NCI-H2171 (cell line): ENCODE results near the gene BMERB1.

Experiments used
- DNase-seq: peaks from one replicate; lab custom pipeline; 2025; lab: John Stamatoyannopoulos, UW

BMERB1 gene

DNA sequence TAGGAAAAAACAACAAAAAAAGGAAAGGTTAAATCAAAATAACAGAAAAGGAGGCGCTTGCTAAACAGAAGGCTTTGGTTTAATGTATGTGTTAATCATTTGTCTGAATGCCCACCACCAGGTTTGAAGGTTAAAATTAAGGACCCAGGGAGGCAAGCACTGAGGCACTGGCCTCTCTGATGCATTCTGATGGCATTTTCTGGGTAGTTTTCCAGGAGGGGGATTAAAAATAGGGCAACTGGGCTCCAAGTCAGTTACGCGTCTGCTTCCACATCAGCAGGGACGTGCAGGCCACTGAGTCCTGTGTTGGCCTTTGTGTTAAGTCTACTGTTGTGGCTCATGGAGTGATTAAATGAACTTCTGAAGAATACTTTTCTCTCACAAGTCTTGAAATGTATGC is 181.6 kb downstream of the BMERB1 start:
- DNase-seq: no peak

DNA sequence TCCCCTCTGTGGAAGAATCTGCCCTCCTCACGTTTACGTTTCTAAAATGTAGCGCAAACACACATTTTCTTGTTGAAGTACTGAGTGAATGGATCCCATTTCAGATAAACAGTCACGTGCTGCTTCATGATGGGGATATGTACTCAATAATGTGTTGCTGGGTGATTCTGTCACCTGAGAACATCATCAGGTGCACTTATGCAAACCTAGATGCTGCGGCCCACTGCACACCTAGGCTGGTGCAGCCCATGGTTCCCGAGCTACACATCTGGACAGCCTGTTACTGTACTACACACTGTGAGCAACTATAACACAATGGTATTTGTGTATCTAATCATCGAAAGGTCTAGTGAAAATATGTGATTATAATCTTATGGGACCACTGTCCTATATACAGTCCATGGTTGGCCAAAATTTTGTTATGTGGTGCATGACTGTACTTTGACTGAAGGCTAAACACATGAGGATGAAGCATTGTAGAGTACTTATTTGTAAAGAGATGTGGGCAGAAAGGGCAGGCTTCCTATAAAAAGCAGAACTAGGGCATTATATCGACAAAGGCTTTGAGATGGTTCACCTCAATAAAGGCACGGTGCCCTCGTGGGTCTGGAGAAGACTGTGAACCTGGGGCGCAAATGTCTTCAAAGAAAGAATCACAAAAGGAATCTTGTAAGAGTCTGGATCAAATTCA is 182.2 kb downstream of the BMERB1 start:
- no peak for DNase-seq

DNA sequence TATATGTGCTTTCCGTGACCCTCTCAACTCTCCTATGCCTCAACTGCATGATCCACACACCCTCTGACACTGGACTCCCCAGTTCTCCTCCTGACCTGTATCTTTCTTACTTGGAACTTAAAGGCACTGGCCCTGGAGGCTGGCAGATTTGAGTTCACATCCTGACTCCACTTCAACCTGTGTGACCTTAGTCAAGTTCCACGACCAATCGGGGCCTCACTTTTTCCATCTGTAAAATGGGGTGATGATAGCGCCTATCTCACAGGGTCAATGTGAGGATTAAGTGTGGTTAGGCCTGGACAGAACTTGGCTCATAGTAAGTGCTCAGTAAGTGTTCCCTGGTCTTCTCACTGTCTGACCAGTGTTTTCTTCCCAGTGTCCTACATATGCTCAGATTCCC is 183.5 kb downstream of the BMERB1 start:
- no peak for DNase-seq

DNA sequence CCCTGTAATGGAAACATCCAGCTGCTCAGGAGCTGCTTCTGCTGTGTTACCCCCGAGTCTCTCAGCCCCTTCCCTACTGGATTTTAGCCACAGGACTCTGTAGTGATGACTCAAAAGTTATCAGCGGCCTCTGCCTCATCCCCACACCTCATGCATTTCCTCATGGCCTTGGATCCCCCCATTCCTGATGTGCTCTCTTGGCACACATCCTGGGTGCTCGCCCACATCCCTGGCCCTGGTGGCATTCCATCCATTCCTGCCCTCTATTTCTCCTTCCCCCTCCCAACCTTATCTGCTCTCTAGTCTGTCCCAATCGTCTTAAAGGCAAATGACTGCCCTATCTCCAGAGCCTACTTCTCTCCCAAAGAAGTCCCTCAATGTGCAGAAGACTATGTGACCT is 184.0 kb downstream of the BMERB1 start:
- no peak for DNase-seq

DNA sequence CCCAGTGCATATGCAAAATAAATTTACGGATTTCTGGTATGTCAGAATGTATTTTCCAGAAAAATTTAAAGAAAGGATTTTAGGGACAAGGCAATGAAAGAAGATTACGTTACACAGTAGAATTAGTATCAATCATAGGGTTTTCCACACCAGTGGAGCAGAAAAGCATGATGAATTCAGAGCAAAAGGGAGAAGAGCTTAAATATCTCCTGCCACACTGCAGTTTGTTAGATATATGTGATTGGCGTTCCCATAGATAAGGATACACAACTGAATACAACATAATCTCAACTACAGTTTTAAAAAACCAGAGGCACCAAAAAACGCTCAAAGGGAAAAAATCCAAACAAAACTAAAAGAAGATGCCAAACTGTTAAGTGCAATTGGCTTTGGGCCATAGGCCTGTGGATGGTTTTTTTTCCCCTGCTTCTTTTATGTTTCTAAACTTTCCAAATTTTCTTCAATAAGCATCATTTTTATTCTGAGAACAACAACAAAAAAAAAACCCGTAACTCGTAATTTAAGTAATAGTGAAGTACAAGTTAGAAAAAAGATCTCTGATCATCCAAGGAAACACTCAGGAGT is 186.3 kb downstream of the BMERB1 start:
- DNase-seq: no peak

DNA sequence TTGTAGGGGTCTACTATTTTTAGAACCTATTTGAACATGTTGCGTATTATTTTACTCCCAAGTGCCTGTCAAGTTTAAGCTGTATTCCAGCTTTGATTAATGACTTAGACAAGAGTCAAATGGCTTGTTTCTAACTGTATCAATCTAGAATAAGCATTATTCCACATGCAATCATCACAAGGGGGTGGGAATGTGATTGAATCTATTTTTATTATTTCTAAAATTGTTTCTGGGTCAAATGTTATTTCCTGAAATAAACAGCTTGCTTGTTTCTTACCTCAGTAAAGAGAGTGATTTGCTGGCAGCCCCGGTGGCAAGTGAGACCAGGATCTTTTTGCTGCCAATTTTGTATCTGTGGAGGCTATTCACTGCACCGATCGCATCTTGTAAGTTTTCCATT is 187.1 kb downstream of the BMERB1 start:
- DNase-seq: no peak

DNA sequence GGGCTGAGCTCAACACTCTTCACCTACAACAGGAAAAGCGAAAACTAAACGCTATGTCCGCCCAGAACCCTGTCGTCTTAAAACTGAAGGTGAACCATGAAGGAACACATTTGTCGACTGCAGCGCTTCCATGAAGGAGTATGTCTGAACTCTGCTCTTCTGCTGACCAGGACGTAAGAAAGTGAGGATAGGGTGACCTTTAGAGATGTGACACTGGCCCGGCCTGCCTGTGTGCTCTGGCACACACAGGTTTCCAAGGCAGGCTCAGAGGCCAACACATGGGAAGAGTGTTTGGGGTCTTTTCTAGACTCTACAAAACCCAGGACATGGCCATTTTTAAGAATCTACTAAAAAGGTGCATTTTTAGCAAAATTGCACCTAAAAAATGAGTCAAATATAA is 187.5 kb downstream of the BMERB1 start:
- DNase-seq: no peak

DNA sequence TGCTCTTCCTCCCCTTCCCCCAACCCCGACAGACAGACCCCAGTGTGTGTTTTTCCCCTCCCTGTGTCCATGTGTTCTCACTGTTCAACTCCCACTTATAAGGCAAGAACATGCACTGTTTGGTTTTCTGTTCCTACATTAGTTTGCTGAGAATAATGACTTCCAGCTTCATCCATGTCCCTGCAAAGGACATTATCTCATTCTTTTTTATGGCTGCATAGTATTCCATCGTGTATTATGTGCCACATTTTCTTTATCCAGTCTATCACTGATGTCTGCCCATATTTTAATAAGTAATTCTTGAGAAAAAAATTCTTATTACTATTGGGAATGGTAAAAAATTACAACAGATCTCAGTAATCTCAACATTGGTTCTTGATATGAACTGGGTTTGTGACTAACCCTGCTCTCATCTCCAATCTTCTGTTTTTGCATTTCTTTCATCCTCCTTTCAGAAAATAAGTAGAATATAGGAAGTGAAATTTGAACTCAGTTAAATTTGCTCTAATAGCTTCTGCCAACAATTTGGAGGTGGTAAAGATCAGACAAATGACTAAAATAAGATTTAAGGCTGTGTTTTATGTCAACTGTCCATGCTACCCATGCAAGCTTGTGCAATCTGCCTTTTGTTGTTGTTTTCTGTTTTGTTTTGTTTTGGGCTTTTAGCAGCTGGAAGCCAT is 197.5 kb downstream of the BMERB1 start:
- DNase-seq: no peak

DNA sequence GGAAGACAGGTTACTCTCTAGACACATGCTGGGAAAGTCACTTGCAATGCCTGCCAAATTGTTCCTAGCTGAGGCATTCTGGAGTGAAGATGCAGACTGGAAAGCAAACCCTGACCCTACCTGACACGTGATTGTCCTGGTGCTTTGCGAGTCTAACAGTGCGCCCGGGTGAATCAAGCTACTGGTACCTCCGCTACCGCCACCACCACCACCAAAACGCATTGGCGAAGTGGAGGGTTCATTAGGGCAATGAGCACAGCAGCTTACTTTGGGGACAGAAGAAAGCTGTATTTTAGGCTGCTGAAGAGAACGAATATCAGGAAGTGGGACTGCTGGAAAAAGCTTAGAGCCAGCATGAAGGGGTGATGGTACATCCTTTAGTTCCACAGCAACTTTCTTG is 201.5 kb downstream of the BMERB1 start:
- no peak for DNase-seq

DNA sequence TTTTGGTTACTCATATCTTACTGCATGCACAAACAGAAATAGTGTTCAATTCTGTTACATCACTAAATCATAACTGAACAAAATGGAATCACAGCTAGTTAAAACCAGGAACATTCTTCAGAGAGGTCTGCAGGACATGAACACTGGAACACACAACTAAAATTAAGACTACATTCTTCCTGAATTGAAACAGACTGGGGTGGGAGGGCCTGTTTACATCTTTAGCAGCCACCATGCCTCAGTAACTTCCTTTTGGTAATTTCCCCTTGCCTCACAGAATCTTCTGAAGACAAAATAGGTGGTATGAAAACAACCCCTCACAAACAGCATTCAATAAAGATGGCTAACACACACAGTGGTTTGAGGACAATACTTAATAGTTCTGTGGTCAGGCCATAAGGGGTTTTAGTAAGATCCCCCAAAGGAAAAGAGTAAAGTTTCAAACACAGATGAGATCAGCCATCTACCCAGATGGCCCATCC is 202.0 kb downstream of the BMERB1 start:
- no peak for DNase-seq
